ENCODE measurements around the gene MMP24. TPM values are rescaled to one million over a fixed set of nuclear protein-coding genes. Genes with fewer than 3 reads are reported as not detected.
"Not testable (repeated sequence)": the region's sequence is repeated elsewhere in the genome, so short reads cannot be mapped to it uniquely, and the experiment has no call there.

Gene MMP24
- total RNA-seq, 4 donors from 2014 or later: 0.32 to 4.5 (median 0.61) TPM

GRCh38 chr20:35200267-35200666, 26.2 kb upstream of the MMP24 start:
- Histone ChIP-seq H3K4me1 (no peaks in the 10 kb centered on the region), H3K4me3 (no peak overlapping the region), H3K36me3 (no peaks in the 10 kb centered on the region), H3K27ac (no peak overlapping the region), H3K27me3 (no peaks in the 10 kb centered on the region), H3K9me3 (peaks cover 15 to 31% of the 10 kb centered on the region in 2 donors)
- WGBS, 2 donors (ENCODE audit: low coverage in 1 of 2): 75 to 90% methylated on average over 1 of the region's 1 CpG
- no peak for TF ChIP-seq POLR2A (IDR thresholded peaks at IDR 0.05)
- TF ChIP-seq EP300 (IDR thresholded peaks at IDR 0.05; ENCODE audit: low read depth): no peak
- no peak for TF ChIP-seq CTCF (IDR thresholded peaks at IDR 0.05)
- no peak for TF ChIP-seq POLR2AphosphoS5 (IDR thresholded peaks at IDR 0.05)
- in situ Hi-C loops (cut with MboI; ENCODE audit: low pct_ligation_motif_present in 1 of 4, low pct_unique_long_range_greater_than_20kb in 1 of 4, low sequenced_read_pairs in 3 of 4): loop anchor here in 2 of 4 donors (25.0 kb wide), 2 partner anchors 338 to 363 kb away; partner anchors contain the start of genes GGT7 (in 1 of the 2) and NCOA6 (in 1 of the 2)
- no peak for DNase-seq
- intact Hi-C loops (cut with DNase I; ENCODE audit: low total_unique reads): no loop called here

- intact Hi-C loops (cut with DNase I; ENCODE audit: low total_unique reads): not testable (repeated sequence)
Measured at GRCh38 chr20:35201467-35201866, 25.0 kb upstream of the MMP24 start.

GRCh38 chr20:35206802-35207201, 19.7 kb upstream of the MMP24 start:
- Histone ChIP-seq H3K9me3 (no peaks in the 10 kb centered on the region), H3K27ac (no peak overlapping the region), H3K4me3 (no peak overlapping the region), H3K36me3 (no peaks in the 10 kb centered on the region), H3K27me3 (no peaks in the 10 kb centered on the region), H3K4me1 (peaks cover 3 to 13% (median 8%) of the 10 kb centered on the region in 4 donors)
- 85 to 91% methylated on average over 1 of the region's 1 CpG for WGBS, 2 donors (ENCODE audit: low coverage in 1 of 2)
- TF ChIP-seq POLR2A (IDR thresholded peaks at IDR 0.05): no peak
- no peak for TF ChIP-seq CTCF (IDR thresholded peaks at IDR 0.05)
- TF ChIP-seq POLR2AphosphoS5 (IDR thresholded peaks at IDR 0.05): no peak
- no peak for TF ChIP-seq EP300 (IDR thresholded peaks at IDR 0.05; ENCODE audit: low read depth)
- in situ Hi-C loops (cut with MboI; ENCODE audit: low pct_ligation_motif_present in 1 of 4, low pct_unique_long_range_greater_than_20kb in 1 of 4, low sequenced_read_pairs in 3 of 4) (loop anchor here in 2 of 4 donors (5.0 to 25.0 kb wide), 3 partner anchors 65 to 370 kb away; partner anchors contain the start of genes GGT7 (in 1 of the 2) and NCOA6 (in 1 of the 2)), intact Hi-C loops (cut with DNase I; ENCODE audit: low total_unique reads) (no loop called here)
- no peak for DNase-seq

More at GRCh38 chr20:35201467-35201866, 25.0 kb upstream of the MMP24 start:
- not testable (repeated sequence) for H3K27me3 ChIP-seq, H3K4me1 ChIP-seq, H3K27ac ChIP-seq, H3K4me3 ChIP-seq, H3K36me3 ChIP-seq, DNase-seq
- in situ Hi-C loops (cut with MboI; ENCODE audit: low pct_ligation_motif_present in 1 of 4, low pct_unique_long_range_greater_than_20kb in 1 of 4, low sequenced_read_pairs in 3 of 4): loop anchor here in 2 of 4 donors (25.0 kb wide), 2 partner anchors 339 to 364 kb away; partner anchors contain the start of genes GGT7 (in 1 of the 2) and NCOA6 (in 1 of the 2)
- H3K9me3 ChIP-seq: peaks cover 11 to 22% of the 10 kb centered on the region in 2 donors
- 88 to 96% methylated on average over 5 of the region's 5 CpGs for WGBS, 2 donors (ENCODE audit: low coverage in 1 of 2)

GRCh38 chr20:35207950-35208611, 18.4 kb upstream of the MMP24 start:
- 20 to 38% methylated on average over 5 to 8 of the region's 8 CpGs for WGBS, 2 donors (ENCODE audit: low coverage in 1 of 2)
- DNase-seq: peak; percentile 86
- H3K27ac ChIP-seq: peak overlapping the region; percentile 58 to 83 (median 74)
- peaks cover 3 to 13% (median 8%) of the 10 kb centered on the region in 4 donors for H3K4me1 ChIP-seq
- no peaks in the 10 kb centered on the region for H3K9me3 ChIP-seq
- intact Hi-C loops (cut with DNase I; ENCODE audit: low total_unique reads) (loop anchor here (1.0 kb wide), 1 partner anchor 62 kb away; no protein-coding TSS in a partner anchor), in situ Hi-C loops (cut with MboI; ENCODE audit: low pct_ligation_motif_present in 1 of 4, low pct_unique_long_range_greater_than_20kb in 1 of 4, low sequenced_read_pairs in 3 of 4) (loop anchor here in 2 of 4 donors (5.0 to 25.0 kb wide), 3 partner anchors 66 to 371 kb away; partner anchors contain the start of genes GGT7 (in 1 of the 2) and NCOA6 (in 1 of the 2))
- H3K4me3 ChIP-seq: peak overlapping the region in 1 of 4 donors; percentile 22
- TF ChIP-seq POLR2AphosphoS5 (IDR thresholded peaks at IDR 0.05): peak in 1 of 3 donors; percentile 38
- TF ChIP-seq CTCF (IDR thresholded peaks at IDR 0.05): peak; percentile 71 to 89 (median 78)
- no peak for TF ChIP-seq POLR2A (IDR thresholded peaks at IDR 0.05)
- TF ChIP-seq EP300 (IDR thresholded peaks at IDR 0.05; ENCODE audit: low read depth): no peak
- H3K27me3 ChIP-seq: no peaks in the 10 kb centered on the region
- H3K36me3 ChIP-seq: no peaks in the 10 kb centered on the region
